Pulmonary artery endothelial cell (primary cell): ENCODE data around the gene ANTXR1. TPM values are rescaled to one million over a fixed set of nuclear protein-coding genes. Genes with fewer than 3 reads are reported as not detected.
A peak's percentile ranks its signal among the peaks of the same experiment; 100 is the strongest.
"Not testable (repeated sequence)": the region's sequence is repeated elsewhere in the genome, so short reads cannot be mapped to it uniquely, and the experiment has no call there.

Source experiments
- DNase-seq: peaks from one replicate; pipeline ENCODE4 v3.0.0-alpha.2; 2011; ENCODE audit warnings: low read depth, low spot score
- total RNA-seq: library from RNA; depleted of rRNA; stranded (reverse); fragments of >200 nt; gene quantifications from 2 replicates; pipeline ENCODE4 v1.2.3, GENCODE V29; 2014

Gene ANTXR1
- total RNA-seq, 1 donor from 2014 or later = 8.8 TPM

GRCh38 chr2:69163109-69163508 is 150.1 kb downstream of the ANTXR1 start:
- DNase-seq = peak; percentile 84

- DNase-seq = no peak
Observed at GRCh38 chr2:69163556-69163955, 150.6 kb downstream of the ANTXR1 start.

DNA sequence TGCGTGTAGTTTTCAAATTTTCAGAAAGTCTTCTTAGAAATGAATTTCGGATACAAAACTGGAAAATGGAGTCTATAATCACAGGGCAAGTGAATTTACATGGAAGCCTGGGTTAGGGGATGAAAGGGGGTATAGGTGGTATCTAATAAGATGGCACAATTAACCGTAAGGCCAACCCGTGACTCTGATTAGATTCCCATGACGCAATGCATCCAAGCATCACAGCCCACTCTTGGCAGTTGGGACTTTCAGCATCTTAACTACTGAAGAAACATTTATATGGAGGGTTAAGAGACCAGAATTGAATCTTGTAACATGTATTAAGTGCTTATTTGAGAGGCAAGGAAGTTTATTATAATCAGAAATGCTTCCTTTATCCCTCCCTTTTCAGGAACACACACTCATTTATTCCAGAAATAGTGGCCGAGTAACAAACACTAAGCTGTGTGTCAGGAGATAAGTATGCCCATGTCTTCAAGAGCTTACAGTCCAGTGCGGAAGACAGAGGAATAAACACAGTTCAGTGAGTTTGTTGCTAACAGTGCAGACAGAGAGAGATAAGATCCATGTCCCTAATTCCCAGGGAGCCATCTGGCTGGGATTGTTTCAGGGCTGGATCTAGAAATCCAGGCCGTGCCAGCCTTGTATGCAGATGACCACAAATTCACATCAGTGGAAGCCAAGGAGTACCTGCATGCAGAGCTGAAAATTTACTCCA is 151.2 kb downstream of the ANTXR1 start:
- DNase-seq = peak; percentile 30

- DNase-seq = no peak
Observed at GRCh38 chr2:69165091-69165880, 152.3 kb downstream of the ANTXR1 start.

- DNase-seq = no peak
Observed at GRCh38 chr2:69166465-69166811, 153.5 kb downstream of the ANTXR1 start.

- DNase-seq = no peak
Observed at GRCh38 chr2:69166812-69167468, 154.0 kb downstream of the ANTXR1 start.

DNA sequence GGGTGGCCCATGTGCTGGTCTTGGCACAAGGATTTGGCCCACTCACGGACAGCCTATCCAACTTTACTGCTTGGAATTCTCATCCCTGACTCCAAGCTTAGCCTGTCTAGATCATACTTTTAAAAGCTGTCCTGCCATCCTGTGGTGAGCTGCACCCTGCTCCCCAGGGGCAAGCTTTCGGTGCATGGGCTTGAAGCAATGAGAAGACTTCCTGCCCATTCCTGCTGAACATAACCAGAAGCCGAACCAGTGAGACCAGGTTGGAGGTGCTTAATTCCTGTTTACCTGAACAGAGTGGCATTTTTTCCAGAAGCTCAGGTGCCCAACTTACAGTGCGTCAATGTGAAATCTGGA is 154.5 kb downstream of the ANTXR1 start:
- no peak for DNase-seq

DNA sequence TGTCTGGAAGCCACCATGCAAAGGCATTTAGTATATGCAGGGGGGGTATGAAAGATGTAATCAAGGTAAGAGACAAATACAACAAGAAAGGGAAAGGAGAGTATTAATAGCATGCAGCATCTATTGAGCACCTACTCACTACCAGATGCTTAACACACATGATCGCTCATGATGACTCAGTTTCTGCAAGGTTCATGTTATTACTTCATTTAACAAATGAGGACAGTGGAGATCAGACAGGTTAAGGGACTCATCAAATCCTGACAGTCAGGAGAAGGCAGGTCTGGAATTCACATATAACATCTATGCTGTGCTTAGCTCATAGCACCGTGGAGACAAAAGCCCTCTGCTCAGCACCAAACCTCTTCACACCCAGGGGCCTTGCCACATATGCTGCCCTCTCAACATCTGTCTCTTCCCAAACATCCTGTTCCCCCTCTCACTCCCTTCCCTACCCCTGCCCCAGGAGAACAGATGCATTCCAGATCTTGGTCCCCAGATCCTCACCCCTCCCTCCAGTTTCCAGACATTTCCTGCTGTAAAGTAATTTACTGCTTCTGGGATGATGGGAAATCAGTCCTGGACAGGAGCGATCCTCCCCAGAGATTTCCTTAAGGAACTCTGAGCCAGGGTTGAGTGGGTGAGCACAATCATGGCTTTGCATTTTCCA is 155.3 kb downstream of the ANTXR1 start:
- DNase-seq = no peak

GRCh38 chr2:69168950-69169654 is 156.1 kb downstream of the ANTXR1 start:
- no peak for DNase-seq

GRCh38 chr2:69169655-69170389 is 156.8 kb downstream of the ANTXR1 start:
- DNase-seq = no peak

GRCh38 chr2:69170661-69171060 is 157.7 kb downstream of the ANTXR1 start:
- DNase-seq = no peak

DNA sequence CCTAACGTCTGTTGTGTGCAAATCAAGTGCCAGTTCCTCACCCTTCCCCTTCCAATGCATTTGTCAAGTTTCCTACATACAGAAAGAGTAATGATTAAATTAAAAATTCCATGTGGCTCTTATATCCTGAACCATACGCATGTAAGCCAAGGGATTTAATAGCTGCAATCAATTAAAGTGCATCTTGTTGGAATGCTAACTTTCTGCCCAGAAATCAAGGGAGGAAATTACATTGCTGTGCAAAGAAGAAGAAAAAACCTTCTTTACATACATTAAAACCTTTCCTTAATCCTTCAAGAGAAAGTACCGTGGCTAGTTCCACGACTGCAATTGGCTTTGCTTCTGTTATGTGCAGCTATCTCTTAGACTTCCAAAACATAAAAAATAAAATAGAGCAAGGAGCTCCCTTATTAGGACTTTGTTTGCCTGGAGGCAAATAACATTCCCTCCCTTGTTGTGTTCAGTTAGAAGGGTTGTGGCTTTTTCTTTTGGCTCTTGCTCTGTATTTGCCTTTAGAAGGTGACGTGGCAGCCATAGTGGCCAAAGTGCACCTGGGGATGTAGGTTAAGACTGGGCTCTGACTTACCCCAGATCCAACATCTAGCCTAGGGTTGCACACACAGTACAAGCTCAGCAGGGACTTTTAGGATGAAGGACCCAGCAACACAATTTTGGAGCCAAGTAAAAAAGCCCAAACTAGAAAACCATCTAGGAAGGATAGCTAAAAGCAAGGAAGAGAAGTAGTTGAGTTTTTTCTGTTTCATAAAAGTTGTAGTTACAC is 158.3 kb downstream of the ANTXR1 start:
- DNase-seq = no peak

DNA sequence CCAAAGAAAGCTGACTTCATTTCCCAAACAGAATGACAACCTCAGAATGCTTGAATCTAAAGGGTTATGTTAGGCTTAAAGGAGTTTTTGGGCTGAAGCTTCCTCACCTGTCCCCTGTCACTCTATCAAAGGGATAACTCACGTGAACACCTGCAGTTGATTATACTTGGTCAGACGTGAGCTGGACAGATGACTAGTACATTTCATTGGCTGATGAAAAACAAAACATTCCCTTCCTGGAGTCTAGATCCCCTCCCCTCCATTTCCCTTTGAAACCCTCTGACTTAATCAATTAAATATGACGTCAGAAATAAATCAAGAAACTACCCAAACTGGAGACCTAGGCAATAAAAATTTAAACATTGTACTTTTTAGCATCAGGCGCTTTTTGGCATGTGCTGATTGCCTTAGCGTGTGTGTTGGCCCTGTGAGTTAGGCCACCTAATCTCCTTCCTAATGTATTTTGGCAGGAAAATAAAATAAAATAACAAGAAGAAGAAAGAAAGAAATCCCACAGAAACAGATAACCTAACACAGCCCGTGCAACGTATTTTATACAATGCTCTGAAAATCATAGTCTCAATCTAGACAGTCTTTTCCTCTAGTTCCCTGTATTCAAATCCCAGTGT is 159.0 kb downstream of the ANTXR1 start:
- no peak for DNase-seq

DNA sequence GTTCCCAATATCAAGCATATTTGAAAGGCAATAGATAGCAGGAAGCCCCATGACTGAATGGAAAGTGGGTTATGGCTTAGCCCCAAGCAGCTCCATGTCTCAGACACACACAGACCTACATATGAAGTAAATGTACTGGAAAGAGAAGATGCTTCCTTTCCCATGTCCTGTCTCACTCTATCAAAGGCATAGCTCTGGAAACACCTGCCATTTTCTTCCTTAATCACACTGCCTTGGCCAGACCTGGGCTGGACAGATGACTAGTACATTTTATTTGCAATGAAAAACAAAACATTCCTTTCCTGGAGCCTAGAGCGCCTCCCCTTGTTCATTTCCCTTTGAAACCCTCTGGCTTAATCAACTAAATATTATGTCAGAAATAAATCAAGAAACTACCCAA is 160.7 kb downstream of the ANTXR1 start:
- DNase-seq = no peak

DNA sequence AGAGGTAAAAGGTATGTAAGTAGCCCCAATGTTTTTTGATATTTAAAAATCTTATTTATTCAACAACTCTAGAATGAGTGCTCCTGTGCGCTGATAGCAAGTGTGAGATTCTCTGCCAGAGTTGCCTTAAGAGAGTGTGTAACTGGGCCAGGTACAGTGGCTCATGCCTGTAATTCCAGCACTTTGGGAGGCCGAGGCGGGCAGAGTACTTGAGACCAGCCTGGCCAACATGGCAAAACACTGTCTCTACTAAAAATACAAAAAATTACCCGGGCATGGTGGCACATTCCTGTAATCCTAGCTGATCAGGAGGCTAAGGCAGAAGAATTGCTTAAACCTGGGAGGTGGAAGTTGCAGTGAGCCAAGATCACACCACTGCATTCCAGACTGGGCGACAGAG is 161.2 kb downstream of the ANTXR1 start:
- DNase-seq = not testable (repeated sequence)

GRCh38 chr2:69175790-69176715 is 163.1 kb downstream of the ANTXR1 start:
- DNase-seq = no peak

- peak; percentile 50 for DNase-seq
Observed at GRCh38 chr2:69177063-69177771, 164.2 kb downstream of the ANTXR1 start.
